ENCODE results near the gene LDLRAD2. TPM values are rescaled to one million over a fixed set of nuclear protein-coding genes. Genes with fewer than 3 reads are reported as not detected.

Gene LDLRAD2
- total RNA-seq, 1 donor from 2014 or later = 0.32 TPM

DNA sequence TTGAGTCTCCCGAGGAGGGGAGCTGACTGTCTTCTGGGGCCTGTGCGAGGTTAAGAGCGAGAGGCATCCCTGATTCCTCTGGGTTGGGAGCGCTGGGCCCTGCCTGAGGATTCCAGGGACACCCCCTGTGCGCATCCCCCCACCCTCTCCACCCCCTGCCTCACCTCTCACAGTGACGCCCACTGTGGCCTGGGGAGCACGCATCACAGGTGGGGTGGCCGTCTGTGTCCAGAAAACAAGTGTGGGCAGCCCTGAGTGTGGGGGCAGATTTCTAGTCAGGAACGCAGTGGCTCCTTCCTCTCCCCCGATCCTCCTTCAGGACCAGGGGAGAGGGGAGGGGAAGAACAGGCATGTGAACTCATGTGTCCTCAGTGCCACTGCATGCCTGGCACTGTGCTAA is 61.7 kb downstream of the LDLRAD2 start:
- DNase-seq (no peak), ATAC-seq (no peak)
- peaks cover 94% of the 10 kb centered on the region for H3K36me3 ChIP-seq
- no peaks in the 10 kb centered on the region for H3K9me3 ChIP-seq
- no peak overlapping the region for H3K4me3 ChIP-seq
- TF ChIP-seq, protein P1, sequence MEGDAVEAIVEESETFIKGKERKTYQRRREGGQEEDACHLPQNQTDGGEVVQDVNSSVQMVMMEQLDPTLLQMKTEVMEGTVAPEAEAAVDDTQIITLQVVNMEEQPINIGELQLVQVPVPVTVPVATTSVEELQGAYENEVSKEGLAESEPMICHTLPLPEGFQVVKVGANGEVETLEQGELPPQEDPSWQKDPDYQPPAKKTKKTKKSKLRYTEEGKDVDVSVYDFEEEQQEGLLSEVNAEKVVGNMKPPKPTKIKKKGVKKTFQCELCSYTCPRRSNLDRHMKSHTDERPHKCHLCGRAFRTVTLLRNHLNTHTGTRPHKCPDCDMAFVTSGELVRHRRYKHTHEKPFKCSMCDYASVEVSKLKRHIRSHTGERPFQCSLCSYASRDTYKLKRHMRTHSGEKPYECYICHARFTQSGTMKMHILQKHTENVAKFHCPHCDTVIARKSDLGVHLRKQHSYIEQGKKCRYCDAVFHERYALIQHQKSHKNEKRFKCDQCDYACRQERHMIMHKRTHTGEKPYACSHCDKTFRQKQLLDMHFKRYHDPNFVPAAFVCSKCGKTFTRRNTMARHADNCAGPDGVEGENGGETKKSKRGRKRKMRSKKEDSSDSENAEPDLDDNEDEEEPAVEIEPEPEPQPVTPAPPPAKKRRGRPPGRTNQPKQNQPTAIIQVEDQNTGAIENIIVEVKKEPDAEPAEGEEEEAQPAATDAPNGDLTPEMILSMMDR (IDR thresholded peaks at IDR 0.05) = no peak
- H3K27ac ChIP-seq = no peak overlapping the region
- intact Hi-C loops (cut with DNase I) = no loop called here
- no peaks in the 10 kb centered on the region for H3K27me3 ChIP-seq (ENCODE audit: low read depth)
- H3K4me1 ChIP-seq = no peaks in the 10 kb centered on the region

DNA sequence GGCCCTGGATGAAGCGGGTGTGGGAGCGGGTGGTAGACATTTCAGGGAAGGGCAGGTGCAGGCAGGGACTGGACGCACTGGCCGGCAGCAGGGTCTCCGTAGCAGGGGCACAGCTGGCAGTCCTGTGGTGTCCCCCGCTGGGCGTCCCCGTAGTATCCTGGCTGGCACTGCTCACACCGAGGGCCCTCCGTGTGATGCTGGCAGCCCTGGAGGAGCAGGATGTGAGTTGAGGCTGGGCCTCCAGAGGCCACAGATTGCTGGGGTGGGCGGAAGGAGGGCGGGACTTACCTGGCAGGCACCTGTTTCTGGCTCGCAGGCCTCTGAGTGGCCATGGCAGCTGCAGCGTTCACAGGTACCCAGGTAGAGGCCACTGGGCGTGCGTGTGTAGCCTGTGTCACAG is 62.3 kb downstream of the LDLRAD2 start:
- Histone ChIP-seq H3K36me3 (peaks cover 94% of the 10 kb centered on the region), H3K9me3 (no peaks in the 10 kb centered on the region), H3K27me3 (ENCODE audit: low read depth) (no peaks in the 10 kb centered on the region), H3K27ac (no peak overlapping the region), H3K4me3 (no peak overlapping the region), H3K4me1 (no peaks in the 10 kb centered on the region)
- intact Hi-C loops (cut with DNase I) = no loop called here
- TF ChIP-seq, protein P1 (IDR thresholded peaks at IDR 0.05) = no peak
- DNase-seq (no peak), ATAC-seq (no peak)

Other genes starting within 250 kb of the LDLRAD2 start
- 33.7 TPM for gene RAP1GAP, start 142.9 kb upstream of the LDLRAD2 start, total RNA-seq
- gene USP48, start 29.1 kb upstream of the LDLRAD2 start, total RNA-seq = 61.9 TPM
- gene HSPG2, start 125.0 kb downstream of the LDLRAD2 start, total RNA-seq = 216 TPM
- gene CELA3B, start 164.8 kb downstream of the LDLRAD2 start, total RNA-seq = not detected
- gene CELA3A, start 189.4 kb downstream of the LDLRAD2 start, total RNA-seq = not detected
- gene CDC42, start 240.4 kb downstream of the LDLRAD2 start, total RNA-seq = 255 TPM

Data from lower lobe of right lung (tissue), 2 donors.